Calu3 (cell line): ENCODE measurements around the gene TOR1B. TPM values are rescaled to one million over a fixed set of nuclear protein-coding genes. Genes with fewer than 3 reads are reported as not detected.
"Not testable (repeated sequence)": the region's sequence is repeated elsewhere in the genome, so short reads cannot be mapped to it uniquely, and the experiment has no call there.

Experiments used
- BruUV-seq: library from RNA; stranded (reverse); fragments of 400-500 nt; replicated peaks from 2 replicates; lab custom pipeline; 2021; lab: Mats Ljungman, UMichigan
- CTCF ChIA-PET: fragments of 300-600 bp; sonication (Branson Sonifier 250); formaldehyde crosslinking; loops from one replicate; lab custom pipeline; 2022; ENCODE audit warnings: antibody characterized with exemption; lab: Charles Lee
- DNase-seq: peaks from one replicate; pipeline ENCODE4 v3.0.0; 2022
- H3K27ac Mint-ChIP-seq: one replicate; pipeline ENCODE4 v1.8.0; 2022; ENCODE audit warnings: mixed read lengths; ENCODE audit not compliant: unreplicated experiment
- H3K27me3 Mint-ChIP-seq: one replicate; pipeline ENCODE4 v1.8.0; 2022; ENCODE audit warnings: mixed read lengths; ENCODE audit not compliant: unreplicated experiment
- H3K36me3 Mint-ChIP-seq: one replicate; pipeline ENCODE4 v1.8.0; 2022; ENCODE audit warnings: mild to moderate bottlenecking, moderate library complexity, mixed read lengths; ENCODE audit not compliant: insufficient read depth, unreplicated experiment
- H3K4me1 Mint-ChIP-seq: one replicate; pipeline ENCODE4 v1.8.0; 2022; ENCODE audit warnings: mild to moderate bottlenecking, low read depth, mixed read lengths; ENCODE audit not compliant: unreplicated experiment
- H3K4me3 Mint-ChIP-seq: one replicate; pipeline ENCODE4 v1.8.0; 2022; ENCODE audit warnings: mild to moderate bottlenecking, low read depth, moderate library complexity, mixed read lengths; ENCODE audit not compliant: unreplicated experiment
- H3K9me3 Mint-ChIP-seq: one replicate; pipeline ENCODE4 v1.8.0; 2022; ENCODE audit warnings: low read depth, mixed read lengths; ENCODE audit not compliant: unreplicated experiment
- CTCF ChIP-seq: fragments of 200-600 bp; IDR thresholded peaks from one replicate; pipeline ENCODE4 v1.8.0; 2022; ENCODE audit warnings: antibody characterized with exemption; ENCODE audit not compliant: unreplicated experiment
- intact Hi-C: fragments of 100-400 bp; cut with micrococcal nuclease; formaldehyde crosslinking; loops from one replicate; pipeline ENCODE4 v1.10.0; 2022; ENCODE audit not compliant: unreplicated experiment
- total RNA-seq: library from RNA; stranded (reverse); gene quantifications from 2 replicates; pipeline ENCODE4 v1.2.3, GENCODE V29; 2022

Gene TOR1B
- total RNA-seq, 1 experiment from 2014 or later: 20.9 TPM

- Mint-ChIP-seq H3K27ac (no peak overlapping the region), H3K4me3 (no peak overlapping the region), H3K36me3 (no peaks in the 10 kb centered on the region), H3K4me1 (no peaks in the 10 kb centered on the region), H3K9me3 (no peaks in the 10 kb centered on the region), H3K27me3 (peaks cover 46% of the 10 kb centered on the region)
- DNase-seq: no peak
- CTCF ChIA-PET: interaction anchor here (0.7 kb wide), 1 partner anchor 971 kb away, joined by 3 read pairs; no protein-coding TSS in a partner anchor
- no peak for TF ChIP-seq CTCF
- no TSS peak for BruUV-seq
- intact Hi-C loops: no loop called here
Measured at GRCh38 chr9:129785866-129786265, 17.1 kb upstream of the TOR1B start.

- Mint-ChIP-seq H3K4me3 (no peak overlapping the region), H3K9me3 (no peaks in the 10 kb centered on the region), H3K36me3 (no peaks in the 10 kb centered on the region), H3K27ac (no peak overlapping the region), H3K4me1 (no peaks in the 10 kb centered on the region), H3K27me3 (peaks cover 46% of the 10 kb centered on the region)
- CTCF ChIA-PET: interaction anchor here (0.7 kb wide), 1 partner anchor 970 kb away, joined by 3 read pairs; no protein-coding TSS in a partner anchor
- intact Hi-C loops: no loop called here
- BruUV-seq: no TSS peak
- no peak for TF ChIP-seq CTCF
- no peak for DNase-seq
Measured at GRCh38 chr9:129786481-129786880, 16.5 kb upstream of the TOR1B start.

GRCh38 chr9:129794549-129794948 is 8.4 kb upstream of the TOR1B start:
- no peak overlapping the region for H3K27ac Mint-ChIP-seq
- no peaks in the 10 kb centered on the region for H3K9me3 Mint-ChIP-seq
- no TSS peak for BruUV-seq
- peaks cover 20% of the 10 kb centered on the region for H3K27me3 Mint-ChIP-seq
- no peak for TF ChIP-seq CTCF
- intact Hi-C loops: loop anchor here (5.0 kb wide), 1 partner anchor 152 kb away; the partner anchor contains the start of gene ASB6
- DNase-seq: no peak
- H3K4me3 Mint-ChIP-seq: no peak overlapping the region
- no peaks in the 10 kb centered on the region for H3K4me1 Mint-ChIP-seq
- H3K36me3 Mint-ChIP-seq: no peaks in the 10 kb centered on the region
- CTCF ChIA-PET: no interaction called here

- peaks cover 20% of the 10 kb centered on the region for H3K27me3 Mint-ChIP-seq
- H3K27ac Mint-ChIP-seq, H3K4me3 Mint-ChIP-seq, H3K4me1 Mint-ChIP-seq, DNase-seq, H3K9me3 Mint-ChIP-seq, intact Hi-C loops, CTCF ChIA-PET, H3K36me3 Mint-ChIP-seq, BruUV-seq: not testable (repeated sequence)
Measured at GRCh38 chr9:129796029-129796428, 7.0 kb upstream of the TOR1B start.

- H3K27me3 Mint-ChIP-seq: peaks cover 20% of the 10 kb centered on the region
- peaks cover 14% of the 10 kb centered on the region for H3K36me3 Mint-ChIP-seq
- no peak overlapping the region for H3K4me3 Mint-ChIP-seq
- DNase-seq: no peak
- H3K9me3 Mint-ChIP-seq: no peaks in the 10 kb centered on the region
- intact Hi-C loops: no loop called here
- no peaks in the 10 kb centered on the region for H3K4me1 Mint-ChIP-seq
- no peak for TF ChIP-seq CTCF
- BruUV-seq: no TSS peak
- no peak overlapping the region for H3K27ac Mint-ChIP-seq
- CTCF ChIA-PET: no interaction called here
Measured at GRCh38 chr9:129798973-129799372, 4.0 kb upstream of the TOR1B start.
